D721Med (cell line): ENCODE data around the gene PCSK6.

Experiments
- DNase-seq: peaks from one replicate; pipeline ENCODE4 v3.0.0; 2011; ENCODE audit warnings: low spot score; ENCODE audit not compliant: insufficient read length
- FAIRE-seq: peaks from 2 replicates; lab custom pipeline; 2011; peaks lifted over from hg19 to GRCh38; lab: Jason Lieb, UNC
- TF ChIP-seq, protein P1 (sequence below): IDR thresholded peaks from 2 replicates; pipeline ENCODE4 v1.5.1; 2012; ENCODE audit warnings: mild to moderate bottlenecking, control low read depth; ENCODE audit not compliant: insufficient read depth; ENCODE audit errors: missing control alignments

The PCSK6 gene

DNA sequence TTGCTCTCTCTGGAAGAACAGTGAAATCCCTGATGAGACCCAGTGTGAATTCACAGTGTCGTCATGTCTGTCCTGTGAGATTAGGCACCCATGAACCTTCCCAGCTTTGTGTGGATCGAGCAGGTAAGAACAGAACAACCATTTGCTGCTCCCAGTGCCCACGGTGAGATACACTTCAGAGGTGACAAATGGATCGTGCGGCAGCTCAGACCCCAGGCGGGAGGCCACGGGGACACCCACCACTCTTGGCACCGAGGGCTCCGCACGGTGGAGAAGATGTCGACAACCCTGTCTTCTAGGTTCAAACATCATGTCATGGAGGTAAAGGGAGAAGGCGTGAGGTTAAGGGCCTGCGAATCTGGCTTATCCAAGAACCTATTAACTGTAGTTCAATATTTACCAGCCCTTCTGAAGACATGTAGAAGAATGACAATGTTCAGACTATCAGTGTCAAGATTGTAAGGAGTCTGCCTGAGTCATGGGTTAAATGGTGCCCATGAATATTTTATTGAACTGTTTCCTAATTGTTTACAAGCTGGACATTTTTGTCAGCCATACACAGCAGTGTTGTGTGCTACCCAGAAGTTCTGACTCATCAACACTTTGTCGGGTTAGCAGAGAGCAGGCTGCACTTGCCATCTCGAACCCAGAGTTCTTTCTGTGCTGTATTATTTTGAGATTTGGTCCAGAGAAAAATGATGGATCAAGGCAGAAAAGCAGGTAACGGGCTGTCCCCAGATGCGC lies 15.5 kb upstream of the PCSK6 start:
- FAIRE-seq, result no peak
- TF ChIP-seq, protein P1, sequence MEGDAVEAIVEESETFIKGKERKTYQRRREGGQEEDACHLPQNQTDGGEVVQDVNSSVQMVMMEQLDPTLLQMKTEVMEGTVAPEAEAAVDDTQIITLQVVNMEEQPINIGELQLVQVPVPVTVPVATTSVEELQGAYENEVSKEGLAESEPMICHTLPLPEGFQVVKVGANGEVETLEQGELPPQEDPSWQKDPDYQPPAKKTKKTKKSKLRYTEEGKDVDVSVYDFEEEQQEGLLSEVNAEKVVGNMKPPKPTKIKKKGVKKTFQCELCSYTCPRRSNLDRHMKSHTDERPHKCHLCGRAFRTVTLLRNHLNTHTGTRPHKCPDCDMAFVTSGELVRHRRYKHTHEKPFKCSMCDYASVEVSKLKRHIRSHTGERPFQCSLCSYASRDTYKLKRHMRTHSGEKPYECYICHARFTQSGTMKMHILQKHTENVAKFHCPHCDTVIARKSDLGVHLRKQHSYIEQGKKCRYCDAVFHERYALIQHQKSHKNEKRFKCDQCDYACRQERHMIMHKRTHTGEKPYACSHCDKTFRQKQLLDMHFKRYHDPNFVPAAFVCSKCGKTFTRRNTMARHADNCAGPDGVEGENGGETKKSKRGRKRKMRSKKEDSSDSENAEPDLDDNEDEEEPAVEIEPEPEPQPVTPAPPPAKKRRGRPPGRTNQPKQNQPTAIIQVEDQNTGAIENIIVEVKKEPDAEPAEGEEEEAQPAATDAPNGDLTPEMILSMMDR, result no peak
- no peak for DNase-seq

DNA sequence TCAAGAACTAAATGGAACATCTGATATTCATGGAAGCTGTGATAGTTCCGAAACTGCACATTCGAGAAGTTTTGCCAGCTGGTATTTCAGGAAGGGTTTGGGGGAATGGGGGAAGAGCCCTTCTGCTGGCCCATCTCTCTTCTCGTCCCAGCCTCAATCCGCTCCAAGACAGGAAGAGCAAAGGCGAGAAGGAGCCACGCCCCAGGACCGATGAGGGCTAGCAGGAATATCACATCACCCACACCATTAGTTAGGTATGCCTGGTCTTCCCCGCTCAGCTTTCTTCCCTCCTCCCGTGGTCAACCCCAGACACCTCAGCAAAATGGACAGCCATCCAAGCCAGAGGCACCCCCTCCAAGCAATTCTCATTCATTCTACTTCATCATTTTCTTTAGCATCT lies 14.9 kb upstream of the PCSK6 start:
- FAIRE-seq (no peak), DNase-seq (no peak)

DNA sequence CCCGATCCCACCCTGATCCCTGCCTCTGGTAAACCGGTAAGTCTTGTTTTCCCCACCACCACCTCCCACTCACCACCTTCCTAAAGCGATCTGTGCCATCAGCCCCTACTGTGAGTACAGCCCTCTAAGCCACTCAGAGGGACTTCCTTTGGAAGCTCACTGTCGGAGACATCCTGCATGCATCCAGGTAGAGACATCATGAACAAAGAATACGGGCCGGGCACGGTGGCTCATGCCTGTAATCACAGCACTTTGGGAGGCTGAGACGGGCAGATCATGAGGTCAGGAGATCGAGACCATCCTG lies 13.7 kb upstream of the PCSK6 start:
- no peak for FAIRE-seq

More for the DNA sequence above, 14.9 kb upstream of the PCSK6 start:
- TF ChIP-seq, protein P1, result no peak

DNA sequence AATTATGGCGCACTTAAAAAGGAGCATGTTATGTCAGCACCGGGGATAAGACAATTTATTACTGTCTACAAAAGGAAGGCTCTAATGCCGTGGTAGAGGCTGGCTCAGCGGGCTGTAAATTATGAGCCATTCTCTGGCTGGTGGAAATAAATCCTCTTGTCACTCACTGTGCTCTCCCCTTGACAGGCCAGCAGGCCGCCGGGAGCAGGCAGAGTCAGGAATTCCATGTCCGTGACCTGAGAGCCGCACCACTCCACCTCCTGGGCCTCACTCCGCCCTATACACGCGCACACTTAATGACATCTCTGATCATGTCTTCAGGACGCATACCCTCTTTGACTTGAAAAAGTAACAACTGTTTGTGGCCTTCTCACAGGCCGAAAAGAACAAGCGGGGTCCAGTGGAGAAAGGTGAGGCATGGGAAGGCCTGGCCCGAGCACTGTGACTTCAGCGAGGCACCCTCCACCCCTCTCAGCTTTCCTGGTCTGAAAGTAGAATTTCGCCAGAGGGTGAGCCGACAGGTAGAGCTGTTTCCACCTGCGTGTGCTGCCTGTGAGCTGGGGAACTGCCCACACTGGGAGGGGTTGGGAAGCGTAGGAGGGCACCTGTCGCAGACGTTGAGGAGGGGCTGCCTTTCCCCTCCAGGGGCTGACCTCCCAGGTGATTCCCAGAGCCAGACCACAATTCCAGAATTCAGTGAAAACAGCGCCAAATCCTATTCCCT lies 13.2 kb upstream of the PCSK6 start:
- TF ChIP-seq, protein P1, result no peak
- FAIRE-seq, result no peak
- DNase-seq, result no peak

More for the DNA sequence above, 13.7 kb upstream of the PCSK6 start:
- TF ChIP-seq, protein P1, result no peak
- DNase-seq, result no peak

DNA sequence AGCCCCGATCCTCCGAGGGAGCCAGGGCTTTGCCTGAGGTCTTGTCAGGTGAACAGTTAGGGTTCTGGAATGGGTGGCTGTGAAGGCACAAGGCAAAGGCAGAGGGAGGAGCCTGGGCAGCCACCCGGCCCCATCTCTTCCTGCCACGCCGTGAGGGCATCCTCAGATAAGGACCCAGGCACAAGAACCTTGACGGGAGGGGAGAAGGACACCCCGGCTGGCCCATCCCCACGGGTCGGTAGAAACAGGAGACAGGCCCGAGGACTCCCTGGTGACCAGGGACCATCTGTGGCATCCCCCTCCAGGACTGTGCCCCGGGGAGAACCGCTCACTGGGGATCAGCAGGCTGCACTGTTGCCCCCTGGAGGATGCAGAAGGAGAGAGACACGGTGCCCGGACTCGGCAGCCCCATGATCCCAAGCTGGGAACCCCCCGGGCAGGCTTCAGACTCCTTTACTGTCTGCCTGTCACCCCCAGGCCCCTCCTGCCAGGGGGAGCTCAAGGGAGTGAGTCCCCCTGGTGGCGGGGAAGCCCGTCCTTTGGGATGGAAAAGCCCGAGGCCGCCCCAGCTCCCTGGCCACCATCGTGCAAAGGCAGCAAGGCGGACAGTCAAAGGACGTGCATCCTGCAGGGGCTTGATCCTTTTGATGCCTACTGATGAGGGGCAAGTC lies 12.3 kb upstream of the PCSK6 start:
- TF ChIP-seq, protein P1, result peak; percentile 53
- FAIRE-seq (no peak), DNase-seq (peak; percentile 51)

DNA sequence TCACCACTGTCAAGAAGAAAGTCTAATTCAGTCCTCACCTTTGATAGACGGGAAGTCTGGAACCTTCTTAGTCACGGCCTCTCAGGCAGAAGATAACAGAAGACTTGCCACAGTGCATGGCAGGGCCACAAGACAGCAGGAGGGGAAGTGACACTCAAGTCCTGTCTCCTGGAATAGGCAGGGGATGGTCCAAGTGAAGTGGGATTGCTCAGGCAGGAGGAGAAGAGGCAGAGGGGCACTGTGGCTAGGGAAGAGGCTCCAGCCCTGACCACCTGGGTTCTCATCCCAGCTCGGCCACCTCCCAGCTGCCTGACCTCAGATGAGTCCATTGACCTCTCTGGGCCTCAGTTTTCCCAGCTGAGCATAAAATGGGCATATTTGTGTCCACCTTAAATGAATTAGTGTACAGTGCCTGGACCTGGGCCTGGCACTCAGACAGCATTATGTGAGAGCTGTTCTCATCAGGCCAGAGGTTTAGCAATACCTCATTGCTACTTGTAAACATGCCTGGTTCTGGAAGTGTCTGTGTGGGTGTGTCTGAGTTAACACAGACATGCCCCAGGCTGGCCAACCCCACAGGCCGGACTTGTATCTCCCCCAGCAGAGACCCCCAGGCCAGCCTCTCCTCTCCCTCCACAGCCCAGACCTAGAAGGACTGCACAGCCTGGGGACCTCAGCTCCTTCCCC lies 11.5 kb upstream of the PCSK6 start:
- TF ChIP-seq, protein P1, result no peak
- FAIRE-seq (no peak), DNase-seq (peak; percentile 3)
